ENCODE results near the gene DAB1. TPM values are rescaled to one million over a fixed set of nuclear protein-coding genes. Genes with fewer than 3 reads are reported as not detected.

Gene DAB1
- total and polyA plus RNA-seq, 2 of the 8 experiments (the other 6 are each of a cell fraction or from before 2014, with no cell fraction given): 4.4 to 11.8 TPM

GRCh38 chr1:57122031-57122430, 301.8 kb downstream of the DAB1 start:
- no peak for FAIRE-seq
- no peak for TF ChIP-seq CBX5 (IDR thresholded peaks at IDR 0.05; ENCODE audit: low read depth, low read length)
- TF ChIP-seq ASH2L (IDR thresholded peaks at IDR 0.05; ENCODE audit: low read length): no peak
- TF ChIP-seq RFX5 (IDR thresholded peaks at IDR 0.05; ENCODE audit: borderline replicate concordance, low read depth, low read length): no peak
- no peak for TF ChIP-seq POU5F1 (IDR thresholded peaks at IDR 0.05; ENCODE audit: low read depth, low read length)
- no peak for TF ChIP-seq MAX (IDR thresholded peaks at IDR 0.05)
- no peak for TF ChIP-seq YY1 (IDR thresholded peaks at IDR 0.05; ENCODE audit: low read depth, low read length)
- no peak for TF ChIP-seq SIN3A (conservative IDR thresholded peaks at IDR 0.05 in 1 of 2, IDR thresholded peaks at IDR 0.05 in 1 of 2; ENCODE audit: low read depth in 1 of 2, low read length in 2 of 2)
- TF ChIP-seq USF2 (IDR thresholded peaks at IDR 0.05; ENCODE audit: low read length): no peak
- no peak for TF ChIP-seq EGR1 (IDR thresholded peaks at IDR 0.05; ENCODE audit: borderline replicate concordance, low read depth, low read length)
- no peak for TF ChIP-seq NANOG (IDR thresholded peaks at IDR 0.05; ENCODE audit: insufficient read depth, low read depth, low read length, poor library complexity, severe bottlenecking)
- no peak for TF ChIP-seq JUN (IDR thresholded peaks at IDR 0.05; ENCODE audit: low read depth, low read length)
- no peak for TF ChIP-seq TCF12 (IDR thresholded peaks at IDR 0.05; ENCODE audit: low read depth, low read length)
- TF ChIP-seq CHD2 (IDR thresholded peaks at IDR 0.05; ENCODE audit: low read length): no peak
- TF ChIP-seq SAP30 (IDR thresholded peaks at IDR 0.05; ENCODE audit: insufficient read depth, insufficient replicate concordance, low read length): no peak

More at GRCh38 chr1:57122031-57122430, 301.8 kb downstream of the DAB1 start:
- Histone ChIP-seq H3K4me3 (ENCODE audit: extremely low read depth in 1 of 4, insufficient read depth in 2 of 4, low read depth in 3 of 4, low read length in 4 of 4) (no peak overlapping the region), H2AK5ac (ENCODE audit: low read depth, low read length) (no peak overlapping the region), H2BK120ac (replicated peaks; ENCODE audit: low read depth, low read length) (no peak overlapping the region), H2BK15ac (ENCODE audit: low read length) (no peak overlapping the region), H3K27me3 (replicated peaks in 1 of 4; ENCODE audit: control insufficient read depth in 3 of 4, extremely low read depth in 1 of 4, insufficient read depth in 3 of 4, low read length in 3 of 4) (peaks cover 0 to 1% (median 0%) of the 10 kb centered on the region in 4 experiments; a peak in 1 of 7 replicates), H4K20me1 (replicated peaks in 1 of 2; ENCODE audit: control insufficient read depth in 1 of 2, insufficient read depth in 2 of 2, low read length in 2 of 2) (no peaks in the 10 kb centered on the region), H3K27ac (ENCODE audit: low read depth, low read length) (no peak overlapping the region), H4K91ac (replicated peaks; ENCODE audit: insufficient read length, low read length) (no peak overlapping the region), H3K79me1 (ENCODE audit: low read depth, low read length) (no peaks in the 10 kb centered on the region), H2BK20ac (ENCODE audit: low read length) (no peak overlapping the region), H2BK12ac (ENCODE audit: low read depth, low read length) (no peak overlapping the region), H2BK5ac (ENCODE audit: low read depth, low read length) (no peak overlapping the region), H3K23me2 (ENCODE audit: low read depth, low read length) (no peaks in the 10 kb centered on the region), H3K4me1 (replicated peaks in 1 of 4; ENCODE audit: control insufficient read depth in 3 of 4, insufficient read depth in 4 of 4, low read length in 3 of 4) (no peaks in the 10 kb centered on the region), H3K4ac (replicated peaks; ENCODE audit: insufficient read length, low read depth, low read length) (no peak overlapping the region), H3K79me2 (ENCODE audit: control insufficient read depth in 1 of 2, insufficient read depth in 2 of 2, low read length in 2 of 2) (no peaks in the 10 kb centered on the region), H3K9ac (replicated peaks in 1 of 4; ENCODE audit: extremely low read depth in 1 of 4, low read depth in 3 of 4, low read length in 3 of 4) (no peak overlapping the region), H3K9me3 (ENCODE audit: insufficient read depth in 2 of 2, low read depth in 1 of 2, low read length in 1 of 2) (no peaks in the 10 kb centered on the region), H3K23ac (ENCODE audit: insufficient read length) (no peak overlapping the region), H4K8ac (ENCODE audit: extremely low read depth, insufficient read depth, low read length) (no peak overlapping the region), H3K56ac (replicated peaks; ENCODE audit: insufficient read length, low read depth, low read length) (no peak overlapping the region), H3K18ac (ENCODE audit: extremely low read depth, low read length) (no peak overlapping the region), H4K5ac (ENCODE audit: insufficient read length, low read depth, low read length) (no peak overlapping the region), H3K4me2 (ENCODE audit: insufficient read depth in 1 of 2, low read depth in 2 of 2, low read length in 2 of 2) (no peak overlapping the region), H3K14ac (ENCODE audit: insufficient read length) (no peak overlapping the region), H2AFZ (ENCODE audit: low read length) (no peak overlapping the region), H3K36me3 (ENCODE audit: control insufficient read depth in 2 of 4, insufficient read depth in 4 of 4, low read length in 3 of 4) (no peaks in the 10 kb centered on the region)
- CTCF ChIA-PET (ENCODE audit: partially characterized antibody): interaction anchor here (0.8 to 1.2 kb wide), 2 partner anchors 43 to 302 kb away, joined by 3 read pairs; partner anchors contain the start of gene DAB1
- POLR2A ChIA-PET (ENCODE audit: partially characterized antibody): no interaction called here
- WGBS, 2 experiments (ENCODE audit: extremely low coverage in 1 of 2, insufficient coverage in 1 of 2, insufficient read length in 1 of 2, insufficient replicate concordance in 2 of 2, low coverage in 1 of 2, low lambda C conversion rate in 2 of 2, missing lambda C conversion rate in 1 of 2): 93% methylated on average over 2 of the region's 2 CpGs; no CpG with 5 or more reads in 1 of the 2 experiments
- DNase-seq (ENCODE audit: low read depth in 1 of 2, low spot score in 2 of 2): no peak

Data from H1 (cell line).